ENCODE results near the gene CUL1.

DNA sequence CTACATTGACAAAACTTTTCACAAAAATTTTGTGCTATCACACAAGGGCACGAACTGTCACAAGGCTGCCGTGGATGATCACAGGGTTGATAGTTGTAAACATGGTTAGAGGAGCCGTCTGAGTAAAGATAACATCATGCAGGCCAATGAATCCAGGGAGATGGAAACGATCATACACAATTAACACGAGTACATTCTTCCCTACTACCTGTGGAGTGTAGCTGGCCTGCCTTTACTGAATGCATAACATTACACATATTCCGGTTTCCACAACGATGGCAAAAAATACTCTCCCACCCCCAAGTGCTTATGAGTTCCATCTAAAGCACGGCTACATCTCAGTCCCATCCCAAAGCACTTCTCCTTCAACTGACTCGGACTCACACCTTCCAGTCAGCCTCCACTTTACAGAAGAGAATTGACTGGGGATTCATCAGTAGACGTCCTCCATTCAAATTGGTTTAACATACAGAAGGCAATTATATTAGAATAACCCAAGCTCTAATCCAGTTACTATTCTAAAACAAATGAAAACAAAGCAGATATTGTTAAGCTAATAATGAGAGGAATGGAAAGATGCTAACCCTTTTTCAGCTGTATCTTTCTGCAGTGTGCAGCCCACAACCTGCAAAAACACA is 116.3 kb downstream of the CUL1 start:
- TF ChIP-seq, protein P1, sequence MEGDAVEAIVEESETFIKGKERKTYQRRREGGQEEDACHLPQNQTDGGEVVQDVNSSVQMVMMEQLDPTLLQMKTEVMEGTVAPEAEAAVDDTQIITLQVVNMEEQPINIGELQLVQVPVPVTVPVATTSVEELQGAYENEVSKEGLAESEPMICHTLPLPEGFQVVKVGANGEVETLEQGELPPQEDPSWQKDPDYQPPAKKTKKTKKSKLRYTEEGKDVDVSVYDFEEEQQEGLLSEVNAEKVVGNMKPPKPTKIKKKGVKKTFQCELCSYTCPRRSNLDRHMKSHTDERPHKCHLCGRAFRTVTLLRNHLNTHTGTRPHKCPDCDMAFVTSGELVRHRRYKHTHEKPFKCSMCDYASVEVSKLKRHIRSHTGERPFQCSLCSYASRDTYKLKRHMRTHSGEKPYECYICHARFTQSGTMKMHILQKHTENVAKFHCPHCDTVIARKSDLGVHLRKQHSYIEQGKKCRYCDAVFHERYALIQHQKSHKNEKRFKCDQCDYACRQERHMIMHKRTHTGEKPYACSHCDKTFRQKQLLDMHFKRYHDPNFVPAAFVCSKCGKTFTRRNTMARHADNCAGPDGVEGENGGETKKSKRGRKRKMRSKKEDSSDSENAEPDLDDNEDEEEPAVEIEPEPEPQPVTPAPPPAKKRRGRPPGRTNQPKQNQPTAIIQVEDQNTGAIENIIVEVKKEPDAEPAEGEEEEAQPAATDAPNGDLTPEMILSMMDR (IDR thresholded peaks at IDR 0.05 in 2 of 3, conservative IDR thresholded peaks at IDR 0.05 in 1 of 3; ENCODE audit: borderline replicate concordance in 1 of 3, insufficient read depth in 1 of 3, low read depth in 2 of 3, low read length in 2 of 3): no peak
- TF ChIP-seq EZH2 (IDR thresholded peaks at IDR 0.05) (no peak), POLR2A (IDR thresholded peaks at IDR 0.05; ENCODE audit: borderline replicate concordance, extremely low read depth, insufficient read depth, insufficient read length) (no peak), JUND (IDR thresholded peaks at IDR 0.05) (no peak), YY1 (IDR thresholded peaks at IDR 0.05; ENCODE audit: extremely low read depth, insufficient replicate concordance, low read depth, low read length) (no peak), POLR2AphosphoS5 (IDR thresholded peaks at IDR 0.05; ENCODE audit: low read depth, low read length) (no peak), CEBPB (IDR thresholded peaks at IDR 0.05; ENCODE audit: low read depth) (no peak), EZH2phosphoT487 (IDR thresholded peaks at IDR 0.05; ENCODE audit: borderline replicate concordance) (no peak), ZNF274 (IDR thresholded peaks at IDR 0.05; ENCODE audit: low read depth, low read length) (no peak), EGR1 (IDR thresholded peaks at IDR 0.05; ENCODE audit: low read depth) (no peak)
- TF ChIP-seq, protein P2, sequence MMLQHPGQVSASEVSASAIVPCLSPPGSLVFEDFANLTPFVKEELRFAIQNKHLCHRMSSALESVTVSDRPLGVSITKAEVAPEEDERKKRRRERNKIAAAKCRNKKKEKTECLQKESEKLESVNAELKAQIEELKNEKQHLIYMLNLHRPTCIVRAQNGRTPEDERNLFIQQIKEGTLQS (IDR thresholded peaks at IDR 0.05): no peak
- TF ChIP-seq, protein P3, sequence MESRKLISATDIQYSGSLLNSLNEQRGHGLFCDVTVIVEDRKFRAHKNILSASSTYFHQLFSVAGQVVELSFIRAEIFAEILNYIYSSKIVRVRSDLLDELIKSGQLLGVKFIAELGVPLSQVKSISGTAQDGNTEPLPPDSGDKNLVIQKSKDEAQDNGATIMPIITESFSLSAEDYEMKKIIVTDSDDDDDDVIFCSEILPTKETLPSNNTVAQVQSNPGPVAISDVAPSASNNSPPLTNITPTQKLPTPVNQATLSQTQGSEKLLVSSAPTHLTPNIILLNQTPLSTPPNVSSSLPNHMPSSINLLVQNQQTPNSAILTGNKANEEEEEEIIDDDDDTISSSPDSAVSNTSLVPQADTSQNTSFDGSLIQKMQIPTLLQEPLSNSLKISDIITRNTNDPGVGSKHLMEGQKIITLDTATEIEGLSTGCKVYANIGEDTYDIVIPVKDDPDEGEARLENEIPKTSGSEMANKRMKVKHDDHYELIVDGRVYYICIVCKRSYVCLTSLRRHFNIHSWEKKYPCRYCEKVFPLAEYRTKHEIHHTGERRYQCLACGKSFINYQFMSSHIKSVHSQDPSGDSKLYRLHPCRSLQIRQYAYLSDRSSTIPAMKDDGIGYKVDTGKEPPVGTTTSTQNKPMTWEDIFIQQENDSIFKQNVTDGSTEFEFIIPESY (IDR thresholded peaks at IDR 0.05; ENCODE audit: extremely low read depth, insufficient replicate concordance, low read length): no peak
- TF ChIP-seq, protein P4, sequence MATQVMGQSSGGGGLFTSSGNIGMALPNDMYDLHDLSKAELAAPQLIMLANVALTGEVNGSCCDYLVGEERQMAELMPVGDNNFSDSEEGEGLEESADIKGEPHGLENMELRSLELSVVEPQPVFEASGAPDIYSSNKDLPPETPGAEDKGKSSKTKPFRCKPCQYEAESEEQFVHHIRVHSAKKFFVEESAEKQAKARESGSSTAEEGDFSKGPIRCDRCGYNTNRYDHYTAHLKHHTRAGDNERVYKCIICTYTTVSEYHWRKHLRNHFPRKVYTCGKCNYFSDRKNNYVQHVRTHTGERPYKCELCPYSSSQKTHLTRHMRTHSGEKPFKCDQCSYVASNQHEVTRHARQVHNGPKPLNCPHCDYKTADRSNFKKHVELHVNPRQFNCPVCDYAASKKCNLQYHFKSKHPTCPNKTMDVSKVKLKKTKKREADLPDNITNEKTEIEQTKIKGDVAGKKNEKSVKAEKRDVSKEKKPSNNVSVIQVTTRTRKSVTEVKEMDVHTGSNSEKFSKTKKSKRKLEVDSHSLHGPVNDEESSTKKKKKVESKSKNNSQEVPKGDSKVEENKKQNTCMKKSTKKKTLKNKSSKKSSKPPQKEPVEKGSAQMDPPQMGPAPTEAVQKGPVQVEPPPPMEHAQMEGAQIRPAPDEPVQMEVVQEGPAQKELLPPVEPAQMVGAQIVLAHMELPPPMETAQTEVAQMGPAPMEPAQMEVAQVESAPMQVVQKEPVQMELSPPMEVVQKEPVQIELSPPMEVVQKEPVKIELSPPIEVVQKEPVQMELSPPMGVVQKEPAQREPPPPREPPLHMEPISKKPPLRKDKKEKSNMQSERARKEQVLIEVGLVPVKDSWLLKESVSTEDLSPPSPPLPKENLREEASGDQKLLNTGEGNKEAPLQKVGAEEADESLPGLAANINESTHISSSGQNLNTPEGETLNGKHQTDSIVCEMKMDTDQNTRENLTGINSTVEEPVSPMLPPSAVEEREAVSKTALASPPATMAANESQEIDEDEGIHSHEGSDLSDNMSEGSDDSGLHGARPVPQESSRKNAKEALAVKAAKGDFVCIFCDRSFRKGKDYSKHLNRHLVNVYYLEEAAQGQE (IDR thresholded peaks at IDR 0.05; ENCODE audit: low read depth): no peak
- TF ChIP-seq, protein P5, sequence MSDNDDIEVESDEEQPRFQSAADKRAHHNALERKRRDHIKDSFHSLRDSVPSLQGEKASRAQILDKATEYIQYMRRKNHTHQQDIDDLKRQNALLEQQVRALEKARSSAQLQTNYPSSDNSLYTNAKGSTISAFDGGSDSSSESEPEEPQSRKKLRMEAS (IDR thresholded peaks at IDR 0.05): no peak

Data from HCT116 (cell line).